ENCODE data around the gene THRB.
"Not testable (repeated sequence)": the region's sequence is repeated elsewhere in the genome, so short reads cannot be mapped to it uniquely, and the experiment has no call there.

THRB gene

DNA sequence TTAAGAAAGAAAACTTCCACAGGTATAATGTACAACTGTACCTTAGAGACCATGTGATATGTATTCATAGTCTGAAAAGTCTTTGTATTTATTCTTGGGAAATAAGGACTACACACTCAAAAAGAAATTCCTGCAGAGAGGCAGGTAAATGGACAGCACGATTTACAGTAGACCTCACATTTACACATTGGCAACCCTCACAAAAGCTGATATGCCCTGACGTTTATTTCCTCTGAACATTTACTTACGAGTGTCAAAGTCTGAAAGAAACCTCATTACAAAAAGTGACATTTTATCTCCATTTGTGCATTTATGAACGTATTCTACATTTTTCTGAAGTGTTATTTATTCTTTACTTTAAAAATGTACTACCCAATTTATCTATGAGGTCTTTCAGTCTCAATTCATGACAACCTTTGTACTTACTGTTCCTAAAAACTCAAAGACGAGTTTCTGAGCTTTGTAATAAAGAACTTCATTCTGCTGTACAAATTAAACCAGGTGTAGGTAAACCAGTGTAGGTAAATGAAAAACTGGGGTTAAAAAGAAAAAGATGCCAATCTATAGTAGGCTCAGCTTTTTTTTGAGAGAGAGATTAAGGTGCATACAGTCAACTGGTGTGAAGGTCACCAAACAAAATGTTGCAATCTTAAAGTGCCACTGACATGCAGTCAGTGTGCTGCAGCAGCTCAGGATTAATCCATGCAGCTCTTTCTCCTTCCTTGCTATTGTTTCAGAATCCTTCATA, 44.3 kb downstream of the THRB start:
- DNase-seq (ENCODE audit: low read depth in 2 of 2): no peak

DNA sequence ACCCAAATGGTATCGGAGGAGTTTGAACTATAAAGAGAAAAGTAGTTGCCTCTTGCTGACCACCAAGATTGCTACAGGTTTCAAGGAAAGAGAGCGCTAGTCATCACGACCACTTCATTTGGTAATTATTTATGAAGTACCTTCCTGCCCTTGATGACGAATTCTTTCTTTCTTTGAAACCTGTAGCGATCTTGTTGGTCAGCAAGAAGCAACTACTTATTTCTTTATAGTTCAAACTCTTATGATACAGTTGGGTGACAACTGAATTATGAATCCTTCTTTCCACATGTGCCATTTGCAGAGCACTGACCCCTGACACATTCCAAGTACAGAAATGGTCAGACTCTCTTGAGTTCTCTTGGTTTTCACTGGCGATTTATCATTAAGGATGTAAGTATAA, 46.8 kb downstream of the THRB start:
- no peak for DNase-seq (ENCODE audit: low read depth in 2 of 2)

DNA sequence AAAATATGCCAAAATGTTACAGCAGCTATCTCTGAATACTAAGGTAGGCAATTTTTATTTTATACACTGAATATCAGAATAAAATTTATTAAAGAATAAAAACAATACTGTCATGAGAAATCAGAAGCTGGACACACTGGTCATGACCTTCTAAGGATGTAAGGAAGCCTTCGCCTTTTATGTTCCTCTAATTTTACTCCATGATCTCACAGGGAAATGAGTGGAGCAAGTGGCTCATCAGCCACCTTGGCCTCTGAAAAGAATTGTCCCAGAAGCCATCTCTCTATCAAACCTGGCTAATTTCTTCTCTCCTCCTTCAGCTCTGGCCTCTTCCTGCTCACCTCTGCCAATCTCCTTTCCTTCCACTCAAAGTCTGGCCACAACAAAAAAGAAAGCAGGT, 48.6 kb downstream of the THRB start:
- no peak for DNase-seq (ENCODE audit: low read depth in 2 of 2)

DNA sequence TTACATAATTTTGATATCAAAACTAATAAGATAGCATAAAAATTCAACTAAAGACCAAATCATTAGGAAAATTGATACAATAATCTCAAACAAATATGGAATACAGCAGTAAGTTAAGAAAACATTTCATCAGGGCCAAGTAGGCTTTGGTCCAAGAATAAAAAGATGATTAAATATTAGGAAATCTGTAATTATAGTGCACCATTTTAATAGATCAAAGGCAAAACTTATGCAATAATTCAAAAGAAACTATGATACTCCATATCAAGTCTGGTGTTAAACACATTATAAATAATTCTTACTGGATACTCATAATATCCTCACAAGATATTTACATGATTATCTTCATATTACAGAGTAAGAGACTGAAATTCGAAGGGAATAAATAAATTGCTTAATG, 51.2 kb downstream of the THRB start:
- no peak for DNase-seq (ENCODE audit: low read depth in 2 of 2)

DNA sequence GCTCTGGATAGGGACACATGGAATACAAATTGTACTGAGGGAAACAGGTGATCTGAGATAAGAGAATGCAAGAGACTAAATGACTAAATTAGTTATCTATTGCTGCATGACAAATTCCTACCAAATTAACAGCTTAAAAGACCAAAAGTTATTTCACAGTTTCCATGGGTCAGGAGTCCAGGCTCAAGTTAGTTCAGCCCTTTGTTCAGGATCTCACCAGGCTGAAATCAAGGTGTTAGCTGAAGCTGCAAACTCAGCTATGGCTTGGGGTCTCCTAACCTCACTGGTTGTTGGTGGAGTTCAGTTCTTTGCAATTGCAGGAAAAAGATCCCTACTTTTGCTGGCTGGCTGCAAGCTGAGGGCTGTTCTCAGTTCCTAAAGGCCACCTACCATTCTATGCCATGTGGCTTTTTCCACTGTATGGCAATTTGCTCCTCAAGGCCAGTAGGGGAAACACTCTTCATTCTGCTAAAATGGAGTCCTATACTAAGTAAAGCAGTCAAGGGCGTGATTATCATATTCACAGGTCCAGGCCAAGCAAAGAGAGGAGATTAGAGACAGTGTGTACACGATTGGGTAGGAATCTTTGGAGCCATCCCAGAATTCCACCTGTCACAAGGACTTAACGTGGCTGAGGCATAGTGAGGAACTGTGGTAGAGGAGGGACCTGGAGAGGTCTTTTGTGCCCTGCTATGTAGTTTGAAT, 53.7 kb downstream of the THRB start:
- DNase-seq (ENCODE audit: low read depth in 2 of 2): no peak

DNA sequence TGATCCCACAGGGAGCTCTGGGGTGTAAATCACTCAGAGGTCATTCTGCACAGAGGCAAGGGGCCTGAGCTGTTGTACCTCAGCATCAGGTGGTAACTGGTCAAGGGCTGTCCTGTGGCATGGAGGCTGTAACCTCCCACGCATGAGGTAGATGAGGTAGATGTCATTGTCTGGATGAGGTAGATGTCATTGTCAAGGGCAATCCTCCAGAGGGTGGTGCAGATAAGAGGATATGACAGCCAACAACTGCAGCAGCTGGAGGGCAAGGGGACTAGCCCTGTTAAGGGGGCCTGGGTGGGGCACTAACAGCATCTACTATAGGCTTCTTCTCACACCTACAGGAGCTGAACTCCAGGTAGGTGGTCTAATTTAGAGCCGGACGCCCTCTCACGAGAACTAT, 55.6 kb downstream of the THRB start:
- no peak for DNase-seq (ENCODE audit: low read depth in 2 of 2)

DNA sequence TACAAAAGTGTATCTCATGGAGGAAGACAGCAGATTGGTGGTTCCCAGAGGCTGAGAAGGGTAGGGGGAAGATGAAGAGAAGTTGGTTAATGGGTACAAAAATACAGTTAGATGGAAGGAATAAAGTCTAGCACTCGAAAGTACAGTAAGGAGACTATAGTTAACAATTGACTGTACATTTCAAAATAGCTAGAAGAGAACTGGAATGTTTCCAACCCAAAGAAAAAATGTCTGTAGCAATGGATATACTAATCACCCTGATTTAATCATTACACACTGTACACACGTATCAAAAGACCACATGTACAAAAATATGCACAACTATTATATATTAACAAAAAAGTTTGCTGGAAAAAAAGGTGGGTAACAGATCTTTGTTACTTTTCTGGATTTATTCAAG, 57.3 kb downstream of the THRB start:
- no peak for DNase-seq (ENCODE audit: low read depth in 2 of 2)

DNA sequence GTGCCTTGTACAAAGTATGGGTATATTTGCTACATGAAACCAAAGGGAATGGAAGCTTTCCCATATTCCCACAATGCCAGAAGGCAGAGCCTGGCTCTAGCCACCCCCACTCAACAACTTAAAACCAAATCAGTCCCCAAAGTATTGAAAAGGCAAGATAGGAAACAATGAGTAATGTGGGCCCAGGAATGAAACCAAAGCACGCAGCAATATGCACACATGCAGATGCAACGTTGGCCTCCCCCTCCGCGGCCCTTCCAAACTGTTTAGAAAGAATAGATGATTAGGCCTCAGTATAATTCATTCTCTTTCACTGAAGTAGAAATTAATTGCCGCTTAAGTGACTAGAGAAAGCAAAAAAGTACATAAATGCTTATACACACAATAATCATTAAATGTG, 59.1 kb downstream of the THRB start:
- no peak for DNase-seq (ENCODE audit: low read depth in 2 of 2)

DNA sequence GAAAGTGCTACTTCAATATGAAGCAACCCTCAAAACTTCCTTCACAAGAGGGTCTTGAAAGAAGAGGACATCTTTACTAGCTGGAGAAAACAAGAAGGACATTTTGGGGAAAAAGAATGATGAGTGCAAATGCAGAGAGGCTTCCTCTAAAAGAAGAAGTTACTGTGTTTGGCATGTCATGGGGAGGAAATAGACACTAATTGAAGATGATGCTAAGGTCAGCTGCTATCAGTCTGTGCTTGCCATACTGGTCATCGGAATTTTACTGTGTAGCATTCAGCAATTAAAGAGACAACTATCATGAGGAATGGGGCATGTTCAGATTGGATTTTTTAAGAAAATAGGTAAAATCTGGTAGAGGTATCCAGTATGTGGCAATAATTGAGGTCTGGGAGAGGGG, 60.0 kb downstream of the THRB start:
- DNase-seq (ENCODE audit: low read depth in 2 of 2): no peak

DNA sequence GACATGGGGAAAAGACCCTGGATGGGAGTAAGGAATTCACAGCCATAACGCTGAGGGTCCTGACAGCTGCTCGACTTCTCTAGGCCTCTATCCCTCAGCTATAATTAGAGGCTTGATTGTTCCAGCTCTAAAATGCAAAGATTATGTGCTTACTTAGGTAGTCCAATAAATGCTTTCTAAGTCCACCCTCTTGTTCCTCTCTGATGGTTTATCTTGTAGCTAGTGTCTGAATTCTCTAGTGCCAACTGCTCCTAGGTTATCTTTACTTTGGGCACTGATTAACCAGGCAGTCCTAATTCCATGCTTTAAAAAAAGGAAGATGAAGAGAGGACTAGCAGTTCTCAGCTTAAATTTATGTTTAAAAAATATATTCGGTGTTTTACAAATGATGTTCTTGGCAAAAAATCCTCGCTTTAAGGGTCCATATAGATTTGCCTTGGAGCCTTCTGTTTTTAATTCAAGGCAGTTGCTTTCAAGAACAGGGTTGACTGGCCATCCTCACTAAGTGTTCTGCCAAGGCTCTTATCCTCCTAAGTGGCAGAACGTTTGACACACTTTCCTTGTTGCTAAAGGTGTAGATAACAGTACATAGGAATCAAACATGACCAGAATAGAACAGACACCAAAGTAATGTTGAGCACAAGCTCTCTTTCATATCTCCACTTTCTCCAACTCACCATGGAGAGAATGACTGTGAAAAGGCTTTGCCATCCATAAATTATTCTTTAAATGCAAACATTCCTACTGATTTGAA, 60.6 kb downstream of the THRB start:
- no peak for DNase-seq (ENCODE audit: low read depth in 2 of 2)

DNA sequence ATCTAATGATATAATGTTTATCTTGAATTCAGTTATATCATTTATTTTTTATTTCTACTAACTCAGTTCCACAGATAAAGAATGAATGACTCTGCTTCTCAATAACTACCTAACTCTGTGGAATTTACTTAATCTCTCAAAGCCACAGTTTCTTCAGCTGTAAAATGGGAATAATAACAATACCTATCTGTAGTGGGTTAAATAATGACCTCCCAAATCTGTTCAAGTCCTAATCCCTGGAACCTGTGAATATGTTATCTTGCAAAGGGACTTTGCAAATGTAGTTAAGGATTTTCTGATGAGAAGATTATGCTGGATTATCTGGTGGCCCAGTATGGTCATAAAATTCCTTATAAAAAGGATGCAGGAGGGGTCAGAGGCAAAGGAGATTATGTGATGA, 61.7 kb downstream of the THRB start:
- DNase-seq (ENCODE audit: low read depth in 2 of 2): no peak

DNA sequence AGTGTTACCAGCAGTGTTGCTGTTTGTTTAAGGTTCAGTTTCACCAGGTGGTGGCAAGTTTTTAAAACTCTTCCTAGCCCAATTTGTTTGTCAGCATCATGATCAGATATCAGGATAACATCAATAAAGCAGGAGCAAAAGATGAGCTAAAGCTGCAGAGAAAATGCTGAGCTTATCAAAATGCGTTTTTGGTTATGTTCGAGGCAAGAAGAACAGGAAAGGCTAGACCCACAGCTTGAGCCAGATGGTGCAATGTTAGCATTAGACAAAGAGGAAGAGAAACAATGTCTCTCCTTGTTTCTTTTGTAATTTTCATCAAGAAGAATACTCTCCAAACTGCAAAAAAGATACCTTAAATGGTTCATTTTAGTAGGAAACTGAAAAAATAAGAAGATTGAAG, 66.2 kb downstream of the THRB start:
- no peak for DNase-seq (ENCODE audit: low read depth in 2 of 2)

DNA sequence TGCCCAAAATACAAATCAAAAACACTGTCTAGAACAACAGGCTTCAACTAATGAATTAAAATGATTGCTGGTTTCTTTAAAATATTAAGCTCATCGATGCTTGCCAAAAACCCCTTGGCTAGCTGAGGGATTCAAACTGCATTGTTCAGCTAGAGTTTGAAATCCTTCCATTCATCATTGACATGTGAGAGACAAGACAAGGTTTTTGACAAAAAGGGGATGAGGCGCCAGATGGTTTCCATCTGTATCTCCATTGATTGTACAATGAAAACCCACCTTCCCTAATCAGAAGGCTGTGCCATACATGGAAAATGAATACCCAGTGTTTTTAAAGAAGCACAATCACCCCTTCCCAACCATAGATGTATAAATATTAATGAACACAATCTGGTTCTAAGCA, 67.8 kb downstream of the THRB start:
- no peak for DNase-seq (ENCODE audit: low read depth in 2 of 2)

DNA sequence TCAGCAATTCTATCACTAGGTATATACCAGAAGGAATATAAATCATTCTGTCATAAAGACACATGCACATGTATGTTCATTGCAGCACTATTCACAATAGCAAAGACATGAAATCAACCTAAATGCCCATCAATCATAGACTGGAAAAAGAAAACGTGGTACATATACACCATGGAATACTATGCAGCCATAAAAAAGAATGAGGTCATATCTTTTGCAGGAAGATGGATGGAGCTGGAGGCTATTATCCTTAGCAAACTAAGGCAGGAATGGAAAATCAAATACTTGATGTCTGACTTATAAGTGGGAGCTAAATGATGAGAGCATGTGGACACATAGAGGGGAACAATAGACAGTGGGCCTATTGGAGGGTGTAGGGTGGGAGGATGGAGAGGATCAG, 73.8 kb downstream of the THRB start:
- DNase-seq (ENCODE audit: low read depth in 2 of 2): not testable (repeated sequence)

DNA sequence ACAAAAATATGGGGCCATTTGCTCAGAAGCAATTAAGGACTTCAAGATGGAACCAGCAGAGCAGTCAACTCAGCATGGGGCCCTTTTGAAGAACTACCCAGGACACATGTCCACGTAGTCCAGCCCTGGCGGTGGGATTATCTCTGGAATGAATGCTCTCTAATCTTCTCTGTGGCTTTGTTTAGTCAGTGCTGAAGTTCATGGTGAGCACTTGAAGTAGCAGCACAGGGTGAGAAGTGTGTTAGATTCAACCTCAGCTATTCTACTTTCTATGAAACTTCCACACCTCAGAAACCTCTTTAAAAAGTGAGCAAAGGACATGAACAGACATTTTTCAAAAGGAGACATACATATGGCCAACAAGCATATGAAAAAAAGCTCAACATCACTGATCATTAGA, 74.4 kb downstream of the THRB start:
- no peak for DNase-seq (ENCODE audit: low read depth in 2 of 2)

DNA sequence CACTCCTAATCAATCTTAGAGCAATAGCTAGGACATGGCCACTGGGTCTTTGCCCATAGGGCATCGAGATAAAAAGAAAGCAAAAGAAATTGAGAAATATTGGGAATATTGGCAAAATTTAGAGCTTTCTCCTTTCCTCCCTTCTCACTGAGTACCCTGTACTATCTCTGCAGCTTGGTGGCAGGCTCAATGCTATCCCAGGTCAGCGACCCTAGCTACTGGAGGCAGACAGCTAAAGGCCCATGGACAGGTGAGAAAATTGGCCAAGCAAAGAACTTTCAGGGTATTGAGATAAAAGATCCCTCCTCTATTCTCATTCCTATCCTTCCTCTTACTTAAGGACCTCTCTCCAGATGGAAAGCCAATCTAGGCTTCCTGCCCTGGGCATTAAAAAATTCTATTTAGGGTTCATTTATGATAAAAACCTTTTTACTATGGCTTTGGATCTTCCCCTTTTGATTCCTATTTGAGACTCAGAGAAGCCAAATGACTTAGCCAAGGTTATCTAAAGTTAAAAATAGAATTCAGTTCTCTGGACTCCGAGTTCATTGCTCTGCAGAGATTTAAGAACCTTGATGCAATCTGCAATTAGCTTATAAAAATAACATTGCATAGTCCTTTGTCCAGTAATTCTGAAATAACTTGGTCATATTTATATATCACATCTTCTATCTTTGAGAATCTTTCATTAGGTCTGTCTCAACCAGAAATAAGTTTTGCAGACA, 75.4 kb downstream of the THRB start:
- DNase-seq (ENCODE audit: low read depth in 2 of 2): no peak

DNA sequence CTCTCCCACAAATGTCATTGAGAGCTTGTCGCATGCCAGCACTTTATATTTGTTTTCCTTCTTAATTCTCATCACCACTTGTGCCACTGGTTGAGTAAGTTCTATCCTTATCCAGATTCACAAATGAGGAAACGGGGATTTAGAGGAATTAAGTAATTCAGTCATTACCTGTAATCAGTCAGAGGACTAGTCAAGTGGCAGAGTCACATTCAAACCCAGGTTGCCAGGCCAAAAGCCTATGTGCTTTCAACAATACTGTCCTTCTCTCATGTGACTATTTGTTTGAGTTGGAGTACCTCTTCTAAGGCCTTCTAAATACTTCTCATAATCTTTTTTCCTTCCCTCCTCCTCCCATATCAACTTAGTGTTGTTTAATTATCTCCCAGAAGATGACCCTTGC, 76.9 kb downstream of the THRB start:
- no peak for DNase-seq (ENCODE audit: low read depth in 2 of 2)

DNA sequence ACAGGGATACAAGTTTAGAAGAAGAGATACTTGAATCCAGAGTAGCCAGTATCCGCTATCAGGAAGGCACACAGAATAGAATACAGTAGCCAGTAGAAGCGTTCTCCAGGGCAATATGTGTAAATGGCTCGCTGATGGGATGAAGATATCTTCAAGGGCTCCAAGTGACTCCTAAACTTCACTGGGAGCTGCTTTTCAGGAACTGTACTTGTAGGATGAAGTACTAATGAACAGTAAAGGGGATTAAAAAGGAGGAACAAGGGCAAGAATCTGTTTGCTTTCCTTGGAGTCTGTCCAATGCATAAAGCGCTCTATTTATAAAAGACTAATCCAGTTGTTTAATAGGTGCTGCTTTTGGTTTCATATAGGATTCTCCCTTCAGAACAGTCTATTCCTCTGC, 78.4 kb downstream of the THRB start:
- DNase-seq (ENCODE audit: low read depth in 2 of 2): no peak

DNA sequence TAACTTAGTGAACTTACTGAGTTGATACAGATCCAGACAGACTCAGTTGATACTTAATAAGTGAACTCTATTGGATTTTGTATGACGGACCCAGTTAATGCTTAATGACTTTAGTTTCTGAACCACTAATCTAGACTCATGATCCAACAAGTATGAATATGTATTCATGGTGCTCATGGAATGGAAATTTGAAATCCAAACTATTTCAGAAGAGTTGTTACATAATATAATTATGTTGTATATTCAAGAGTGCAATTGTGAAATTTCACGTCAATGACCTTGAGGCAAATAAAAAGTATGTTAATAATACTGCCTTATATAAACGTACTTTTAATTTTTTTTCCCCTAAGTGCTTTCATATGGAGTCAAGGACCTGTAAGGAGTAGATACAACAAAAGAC, 78.8 kb downstream of the THRB start:
- DNase-seq (ENCODE audit: low read depth in 2 of 2): no peak

DNA sequence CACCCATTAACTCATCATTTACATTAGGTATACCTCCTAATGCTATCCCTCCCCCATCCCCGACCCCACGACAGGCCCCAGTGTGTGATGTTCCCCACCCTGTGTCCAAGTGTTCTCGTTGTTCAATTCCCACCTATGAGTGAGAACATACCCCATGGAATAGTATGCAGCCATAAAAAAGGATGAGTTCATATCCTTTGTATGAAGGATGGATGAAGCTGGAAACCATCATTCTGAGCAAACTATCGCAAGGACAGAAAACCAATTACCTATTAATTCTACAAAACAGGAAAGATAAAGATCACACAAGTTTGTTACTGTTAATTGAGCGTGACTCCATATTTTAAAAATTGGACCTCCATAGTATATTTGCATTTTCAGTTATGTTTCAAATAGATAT, 81.0 kb downstream of the THRB start:
- not testable (repeated sequence) for DNase-seq (ENCODE audit: low read depth in 2 of 2)

DNA sequence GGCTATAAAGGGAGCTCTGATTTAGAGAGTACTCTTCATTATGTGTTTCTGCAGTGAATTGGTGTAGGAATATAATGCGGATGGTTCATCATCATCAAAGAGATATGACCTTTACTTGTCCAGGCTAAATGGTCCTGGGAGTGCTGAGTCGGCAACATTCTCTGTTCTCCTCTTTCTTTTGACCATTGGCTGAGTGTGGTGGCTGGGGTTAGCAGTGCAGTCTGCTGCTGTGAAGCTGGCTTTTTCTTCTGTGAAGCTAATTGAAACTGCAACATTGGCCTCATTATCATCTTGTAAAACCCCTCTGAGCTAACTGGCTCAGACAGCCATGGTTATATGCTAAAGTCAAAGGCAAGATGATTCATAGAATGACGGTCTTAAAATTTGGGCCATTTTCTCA, 83.8 kb downstream of the THRB start:
- no peak for DNase-seq (ENCODE audit: low read depth in 2 of 2)

DNA sequence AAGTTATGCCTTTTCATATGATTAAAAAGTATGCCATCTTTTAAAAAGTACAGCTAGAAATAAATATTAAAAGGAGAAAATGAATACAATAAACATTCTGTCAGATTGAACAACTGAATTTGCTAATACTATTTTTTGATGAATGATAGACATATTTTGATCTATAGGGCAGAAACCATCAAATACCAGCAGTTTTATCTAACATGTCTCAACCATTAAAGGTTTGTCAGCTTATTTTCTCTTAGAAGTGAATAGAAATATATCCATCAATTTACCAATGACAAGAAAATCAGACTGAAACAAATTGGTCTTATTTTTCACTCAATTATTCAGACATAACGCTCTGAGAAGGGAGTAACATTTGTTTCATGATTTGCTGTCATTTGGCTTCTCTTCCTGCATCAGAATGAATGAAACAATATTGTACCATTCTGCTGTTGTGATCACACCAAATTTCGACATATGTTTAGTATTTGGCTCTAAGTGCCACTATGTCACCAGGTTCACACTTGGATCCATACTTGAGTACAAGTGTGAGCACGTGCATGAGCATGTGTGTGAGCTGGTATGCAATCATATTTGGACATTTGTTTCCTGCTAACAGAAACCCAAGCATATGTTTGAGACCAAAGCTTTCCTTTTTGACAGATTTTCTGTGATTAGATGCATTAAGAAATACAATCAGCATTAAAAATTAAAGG, 86.5 kb downstream of the THRB start:
- no peak for DNase-seq (ENCODE audit: low read depth in 2 of 2)
